Right lobe of liver (tissue), 6 donors: ENCODE measurements around the gene APBB2. TPM values are rescaled to one million over a fixed set of nuclear protein-coding genes. Genes with fewer than 3 reads are reported as not detected.

Experiments used
- ATAC-seq, 4 donors: fragments of 200-7000 bp; cut with Tn5 transposase; one replicate each; pipeline ENCODE4 v1.9.1; 2020; ENCODE audit warnings: mild to moderate bottlenecking in 4 of 4, moderate library complexity in 4 of 4
- DNase-seq, 3 donors: peaks; one replicate each; pipeline ENCODE4 v3.0.0-alpha.2; 2020
- H3K27ac ChIP-seq, 3 donors: fragments of 200-600 bp; one replicate each; pipeline ENCODE4 v1.8.0; 2022
- H3K27me3 ChIP-seq, 2 donors: fragments of 200-600 bp; one replicate each; pipeline ENCODE4 v1.8.0; 2022
- H3K36me3 ChIP-seq, 4 donors: fragments of 200-600 bp; sonication (generic) in 1 of 4; one replicate each; pipeline versions ENCODE4 v1.5.1 to v1.8.0; 2017 to 2022; ENCODE audit warnings: control low read depth in 1 of 4
- H3K4me1 ChIP-seq, 4 donors: fragments of 200-600 bp; sonication (generic) in 1 of 4; one replicate each; pipeline versions ENCODE4 v1.5.1 to v1.8.0; 2017 to 2022; ENCODE audit warnings: control low read depth in 1 of 4
- H3K4me3 ChIP-seq, 3 donors: fragments of 200-600 bp; one replicate each; pipeline ENCODE4 v1.8.0; 2022
- H3K9me3 ChIP-seq, 4 donors: fragments of 200-600 bp; sonication (generic) in 1 of 4; one replicate each; pipeline versions ENCODE4 v1.5.1 to v1.8.0; 2017 to 2022; ENCODE audit warnings: control low read depth in 1 of 4
- POLR2A ChIP-seq: fragments of 450-650 bp; IDR thresholded peaks from one replicate; pipeline ENCODE4 v1.6.1; 2017; ENCODE audit warnings: antibody characterized with exemption, mild to moderate bottlenecking
- WGBS: methylation state at CpG from one replicate; pipeline ENCODE4 v1.1.6; 2018; ENCODE audit warnings: low coverage, low lambda C conversion rate; ENCODE audit not compliant: insufficient coverage; ENCODE audit errors: missing lambda C conversion rate; 5-methylcytosine and 5-hydroxymethylcytosine counted together
- intact Hi-C, 2 donors: fragments of 100-400 bp; cut with DNase I; formaldehyde crosslinking; loops; one replicate each; pipeline versions ENCODE4 v1.11.2 to v1.14.1; 2022
- total RNA-seq, 6 experiments: library from RNA; depleted of rRNA in 2 of 6; stranded (reverse); fragments of >200 nt in 2 of 6; fragmentation: NEBNext Ultra II Directional in 3 of 6; extraction: Animal tissue kit (Norgen Biotek cat#: 25700) in 3 of 6; gene quantifications; one replicate each; pipeline versions ENCODE4 v1.1.0 to v1.2.4, GENCODE V29; 2016 to 2023
- TF ChIP-seq, protein P1 (sequence below), 4 donors: fragments of 200-600 bp in 3 of 4; fragments of 450-650 bp in 1 of 4; IDR thresholded peaks; one replicate each; pipeline versions ENCODE4 v1.5.1 to v1.8.0; 2016 to 2022; ENCODE audit warnings: antibody characterized with exemption in 4 of 4, mild to moderate bottlenecking in 2 of 4
- donor health status: DM: no; HTN: yes; CAD: no.
- donor health status: DM: no; HTN: no; CAD: no.
- donor health status: DM: no; HTN: no; CAD: no.
- donor health status: DM: no; HTN: yes; CAD: no.
- donor health status: DM: no; HTN: yes; CAD: no.

The APBB2 gene
- total RNA-seq, 6 experiments from 2014 or later, result 14.1 to 27.9 (median 25.1) TPM

GRCh38 chr4:40887764-40888131 is 326.6 kb downstream of the APBB2 start:
- no peak for DNase-seq
- Histone ChIP-seq H3K9me3 (no peaks in the 10 kb centered on the region), H3K27me3 (no peaks in the 10 kb centered on the region), H3K27ac (no peak overlapping the region), H3K36me3 (peaks cover 0 to 19% (median 4%) of the 10 kb centered on the region in 4 donors), H3K4me3 (no peak overlapping the region), H3K4me1 (no peaks in the 10 kb centered on the region)
- ATAC-seq, result peak; percentile 33 to 62 (median 38)
- TF ChIP-seq POLR2A, result no peak
- TF ChIP-seq, protein P1, sequence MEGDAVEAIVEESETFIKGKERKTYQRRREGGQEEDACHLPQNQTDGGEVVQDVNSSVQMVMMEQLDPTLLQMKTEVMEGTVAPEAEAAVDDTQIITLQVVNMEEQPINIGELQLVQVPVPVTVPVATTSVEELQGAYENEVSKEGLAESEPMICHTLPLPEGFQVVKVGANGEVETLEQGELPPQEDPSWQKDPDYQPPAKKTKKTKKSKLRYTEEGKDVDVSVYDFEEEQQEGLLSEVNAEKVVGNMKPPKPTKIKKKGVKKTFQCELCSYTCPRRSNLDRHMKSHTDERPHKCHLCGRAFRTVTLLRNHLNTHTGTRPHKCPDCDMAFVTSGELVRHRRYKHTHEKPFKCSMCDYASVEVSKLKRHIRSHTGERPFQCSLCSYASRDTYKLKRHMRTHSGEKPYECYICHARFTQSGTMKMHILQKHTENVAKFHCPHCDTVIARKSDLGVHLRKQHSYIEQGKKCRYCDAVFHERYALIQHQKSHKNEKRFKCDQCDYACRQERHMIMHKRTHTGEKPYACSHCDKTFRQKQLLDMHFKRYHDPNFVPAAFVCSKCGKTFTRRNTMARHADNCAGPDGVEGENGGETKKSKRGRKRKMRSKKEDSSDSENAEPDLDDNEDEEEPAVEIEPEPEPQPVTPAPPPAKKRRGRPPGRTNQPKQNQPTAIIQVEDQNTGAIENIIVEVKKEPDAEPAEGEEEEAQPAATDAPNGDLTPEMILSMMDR (IDR thresholded peaks at IDR 0.05), result no peak
- intact Hi-C loops, result no loop called here
- 61% methylated on average over 8 of the region's 10 CpGs for WGBS

DNA sequence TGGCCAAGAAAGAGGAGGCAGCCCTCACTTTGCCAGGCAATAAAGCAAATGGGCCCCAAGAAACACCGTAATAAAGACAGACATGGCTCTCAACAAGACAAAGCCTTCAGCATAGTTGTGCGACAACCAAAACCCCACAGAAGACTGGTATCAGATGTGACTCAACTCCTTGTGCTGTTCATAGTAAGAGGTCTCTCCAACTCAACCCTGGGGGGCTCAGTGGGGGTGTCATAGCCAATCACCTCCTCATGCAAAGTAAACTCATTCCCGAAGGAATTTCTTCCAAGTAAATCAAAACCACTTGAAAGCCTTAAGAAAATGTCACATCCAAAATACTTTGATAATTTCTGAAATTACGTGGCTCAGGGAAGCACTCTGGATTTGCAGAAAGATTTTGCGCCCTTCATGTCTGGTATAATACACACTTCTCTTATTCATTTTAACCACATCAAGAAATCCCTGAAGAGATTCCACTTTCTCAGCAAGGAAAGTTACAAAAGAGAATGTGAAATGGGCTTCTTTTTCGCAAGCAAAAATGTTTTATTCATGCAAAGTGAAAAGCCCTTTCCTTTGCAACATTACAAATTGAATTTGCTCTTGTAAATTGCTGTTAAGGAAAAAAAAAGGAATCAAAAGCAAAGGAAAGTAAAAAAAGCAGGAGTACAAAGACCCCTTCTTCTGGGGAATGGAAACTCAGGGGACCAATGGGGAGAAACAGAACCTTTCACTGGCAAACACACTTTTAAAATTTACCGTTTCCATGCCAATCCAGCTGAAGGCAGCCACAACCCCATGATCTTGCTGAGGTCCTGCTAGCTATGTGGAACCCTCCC is 327.2 kb downstream of the APBB2 start:
- H3K27ac ChIP-seq, result no peak overlapping the region
- intact Hi-C loops, result no loop called here
- H3K4me1 ChIP-seq, result no peaks in the 10 kb centered on the region
- H3K9me3 ChIP-seq, result no peaks in the 10 kb centered on the region
- no peak overlapping the region for H3K4me3 ChIP-seq
- TF ChIP-seq, protein P1 (IDR thresholded peaks at IDR 0.05), result no peak
- TF ChIP-seq POLR2A, result no peak
- no peaks in the 10 kb centered on the region for H3K27me3 ChIP-seq
- no peak for ATAC-seq
- peaks cover 0 to 14% (median under 1%) of the 10 kb centered on the region in 4 donors for H3K36me3 ChIP-seq
- 96% methylated on average over 6 of the region's 7 CpGs for WGBS
- no peak for DNase-seq

DNA sequence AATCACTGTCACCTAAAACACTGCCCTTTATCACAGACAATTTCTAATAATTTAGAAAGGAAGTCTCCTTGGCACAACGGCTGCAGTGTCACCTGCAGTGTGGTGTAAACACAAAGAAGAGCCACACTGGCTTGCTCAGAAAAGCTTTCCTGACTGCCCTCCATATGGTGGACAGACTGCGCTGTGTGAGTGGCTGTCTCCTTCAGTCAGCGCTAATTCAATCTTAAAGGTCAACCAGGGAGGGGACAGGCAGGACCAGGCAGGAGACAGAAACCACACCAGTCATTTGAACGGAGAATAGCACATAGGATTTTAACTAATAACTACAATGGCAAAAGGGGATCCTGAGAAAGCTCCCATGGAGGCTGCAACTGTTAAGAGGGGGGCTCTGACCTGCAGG is 332.5 kb downstream of the APBB2 start:
- no peak for ATAC-seq
- no peak for DNase-seq
- H3K9me3 ChIP-seq, result no peaks in the 10 kb centered on the region
- no peak overlapping the region for H3K27ac ChIP-seq
- peaks cover 0 to 12% (median 0%) of the 10 kb centered on the region in 4 donors for H3K36me3 ChIP-seq
- no peak for TF ChIP-seq POLR2A
- TF ChIP-seq, protein P1 (IDR thresholded peaks at IDR 0.05), result no peak
- intact Hi-C loops, result no loop called here
- H3K27me3 ChIP-seq, result no peaks in the 10 kb centered on the region
- no peak overlapping the region for H3K4me3 ChIP-seq
- WGBS, result 79% methylated on average over 4 of the region's 4 CpGs
- H3K4me1 ChIP-seq, result no peaks in the 10 kb centered on the region

DNA sequence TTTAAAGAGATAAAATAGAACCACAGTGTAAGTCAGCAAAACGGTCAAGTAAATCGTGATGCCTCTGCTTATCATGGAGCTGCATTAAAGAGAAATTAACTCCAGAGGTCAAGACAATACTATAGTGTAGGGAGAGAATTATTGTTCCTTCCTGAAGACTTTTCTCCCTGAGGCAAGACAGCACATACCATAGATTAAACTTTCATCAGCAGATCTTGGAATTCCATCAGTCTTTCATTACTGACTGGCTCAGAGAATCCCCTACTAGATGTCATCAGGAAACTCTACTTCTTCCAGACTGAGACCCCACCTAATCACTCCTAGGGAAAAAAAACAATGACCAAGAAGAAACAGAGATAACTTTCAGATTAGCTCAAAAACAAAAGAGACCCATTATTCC is 333.2 kb downstream of the APBB2 start:
- intact Hi-C loops, result no loop called here
- Histone ChIP-seq H3K27ac (no peak overlapping the region), H3K4me3 (no peak overlapping the region), H3K27me3 (no peaks in the 10 kb centered on the region), H3K4me1 (no peaks in the 10 kb centered on the region), H3K36me3 (peaks cover 0 to 12% (median 0%) of the 10 kb centered on the region in 4 donors), H3K9me3 (no peaks in the 10 kb centered on the region)
- DNase-seq, result no peak
- 68% methylated on average over 2 of the region's 2 CpGs for WGBS
- TF ChIP-seq, protein P1 (IDR thresholded peaks at IDR 0.05), result no peak
- TF ChIP-seq POLR2A, result no peak
- ATAC-seq, result no peak
